Stimulated activated CD4-positive, alpha-beta T cell treated with anti-CD3 and anti-CD28 coated beads, Interleukin-1b, Interleukin-23, amount 100 ng/mL, for 1 hour (primary cell): ENCODE results near the gene RPS29.
"Not testable (repeated sequence)": the region's sequence is repeated elsewhere in the genome, so short reads cannot be mapped to it uniquely, and the experiment has no call there.

Experiments used
- DNase-seq, 2 donors: peaks; one replicate each; pipeline ENCODE4 v3.0.0-alpha.2; 2020; ENCODE audit warnings: low read depth in 2 of 2

Gene RPS29

DNA sequence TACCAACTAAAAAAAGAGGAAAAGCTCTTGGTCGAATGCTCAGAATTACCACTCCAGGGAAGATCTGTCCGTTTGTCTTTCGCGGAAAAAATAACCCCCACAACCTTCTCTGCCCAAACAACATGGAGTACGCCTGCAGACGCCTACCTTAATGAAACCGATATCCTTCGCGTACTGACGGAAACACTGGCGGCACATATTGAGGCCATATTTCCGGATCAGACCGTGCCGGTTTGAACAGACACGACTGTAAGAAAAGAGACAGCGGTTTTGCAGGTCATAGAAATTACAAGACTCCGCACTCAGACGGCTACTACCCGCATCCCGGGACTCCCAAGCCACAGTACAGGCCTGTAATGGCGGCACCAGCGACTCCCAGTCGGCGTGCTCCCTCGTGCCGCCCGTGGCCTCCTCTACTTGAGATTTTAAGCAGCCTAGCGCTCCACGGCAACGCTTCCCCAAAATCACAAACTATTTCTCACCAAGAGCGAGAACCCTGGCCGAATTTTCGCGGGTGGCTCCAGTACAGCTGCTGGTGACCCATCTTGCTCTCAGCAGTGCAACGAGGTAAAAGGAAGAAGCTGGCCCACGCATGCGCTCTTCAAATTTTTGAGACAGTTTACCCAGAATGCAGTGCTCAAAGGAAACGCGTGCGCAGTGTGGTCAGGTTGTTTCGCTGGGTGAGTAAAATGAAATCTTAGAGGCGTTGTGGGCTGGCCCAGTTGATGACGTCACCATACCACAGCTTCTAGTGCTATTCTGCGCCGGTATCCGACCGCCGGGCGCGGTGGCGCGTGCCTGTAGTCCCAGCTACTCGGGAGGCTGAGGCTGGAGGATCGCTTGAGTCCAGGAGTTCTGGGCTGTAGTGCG lies at the start of gene RPS29:
Gene RPS29, minus strand, starts transcription at position 578 of the 870 bp plus-strand sequence. Its CDS starts 34 bp downstream, at position 544.
- DNase-seq = peak; percentile 97

DNA sequence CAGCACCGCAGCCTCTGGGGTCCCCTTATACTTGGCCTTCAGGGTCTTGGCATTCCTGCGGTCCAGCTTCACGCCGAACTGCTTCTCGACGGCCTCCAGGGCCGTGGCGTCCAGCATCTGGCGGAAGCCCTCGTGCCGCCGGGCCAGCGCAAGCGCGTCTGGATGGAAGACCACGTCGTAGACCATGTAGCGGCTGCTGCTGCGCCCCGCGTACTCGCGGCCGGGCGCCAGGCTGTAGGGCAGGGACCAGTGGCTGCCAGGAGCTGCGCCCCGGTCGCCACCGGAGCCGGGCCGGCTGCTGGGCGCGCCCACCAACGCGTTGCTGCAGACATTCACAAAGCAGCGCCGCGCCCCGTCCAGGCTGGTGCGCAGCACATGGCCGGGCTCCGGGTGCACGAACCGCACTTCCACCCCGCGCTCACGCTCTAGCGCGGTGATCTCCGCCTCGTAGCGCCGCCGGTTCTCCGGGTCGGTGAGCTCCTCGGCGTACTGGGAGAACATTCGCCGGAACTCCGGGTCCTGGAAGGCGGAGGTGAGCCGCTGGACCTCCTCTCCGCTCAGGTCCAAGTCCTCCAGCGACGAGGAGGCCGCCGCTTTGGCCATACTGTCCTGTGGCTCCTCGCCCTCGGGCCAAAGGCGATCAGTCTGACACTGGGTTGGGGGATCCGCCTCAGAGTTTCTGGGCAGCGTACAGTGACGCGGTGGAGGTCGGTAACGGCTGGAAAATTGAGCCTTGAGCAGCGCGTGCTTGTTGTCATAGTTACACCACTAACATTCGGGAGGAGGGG lies 48.6 kb upstream of the RPS29 start, which contains the start of gene DNAAF2:
Gene DNAAF2, minus strand, starts transcription at position 698 of the 788 bp plus-strand sequence. Its CDS starts 95 bp downstream, at position 603.
- DNase-seq = peak; percentile 30 to 32

DNA sequence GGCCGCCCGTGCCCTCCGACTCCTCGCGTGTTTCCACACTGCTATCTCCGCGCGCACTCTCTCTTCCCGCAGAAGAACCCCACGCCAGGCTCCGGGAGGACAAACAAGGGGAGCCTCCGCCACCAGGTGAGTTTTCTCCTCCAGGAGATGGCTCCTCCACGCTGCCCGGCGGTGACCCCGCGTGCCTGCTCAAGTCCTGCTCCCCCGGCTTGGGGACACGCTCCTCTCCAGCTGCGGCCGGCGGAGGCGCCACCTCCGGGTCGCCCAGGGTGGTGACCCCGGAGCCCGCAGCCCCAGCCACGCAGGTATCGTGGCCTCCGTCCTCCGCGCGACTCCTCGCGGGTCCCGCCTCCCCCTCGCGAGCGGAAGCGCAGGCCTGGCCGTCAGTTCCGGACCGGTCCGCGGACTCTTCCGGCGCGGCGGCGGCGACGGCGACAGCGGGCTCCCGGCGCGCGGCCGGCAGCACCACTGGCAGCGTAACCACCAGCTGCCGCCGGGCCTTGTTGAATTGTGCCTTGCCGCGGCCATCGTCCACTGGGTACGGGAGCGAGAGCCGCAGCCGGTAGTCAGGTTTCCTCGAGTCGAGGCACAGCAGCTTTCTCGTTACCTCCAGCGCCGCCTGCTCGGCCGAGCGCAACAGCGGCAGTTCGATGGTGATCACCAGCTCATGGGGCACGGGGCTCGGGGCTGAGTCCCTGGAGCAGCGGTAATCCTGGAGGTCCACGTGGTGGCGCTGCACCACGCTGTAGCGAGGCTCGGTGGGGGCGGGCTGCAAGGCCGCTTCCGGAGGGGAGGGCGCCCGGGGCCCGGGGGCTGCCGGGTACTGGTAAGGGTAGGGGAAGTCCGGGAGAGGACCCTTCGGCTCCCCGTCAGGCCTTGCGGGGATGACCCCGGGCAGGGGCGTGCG lies 47.7 kb upstream of the RPS29 start:
- DNase-seq = peak; percentile 86 to 88

DNA sequence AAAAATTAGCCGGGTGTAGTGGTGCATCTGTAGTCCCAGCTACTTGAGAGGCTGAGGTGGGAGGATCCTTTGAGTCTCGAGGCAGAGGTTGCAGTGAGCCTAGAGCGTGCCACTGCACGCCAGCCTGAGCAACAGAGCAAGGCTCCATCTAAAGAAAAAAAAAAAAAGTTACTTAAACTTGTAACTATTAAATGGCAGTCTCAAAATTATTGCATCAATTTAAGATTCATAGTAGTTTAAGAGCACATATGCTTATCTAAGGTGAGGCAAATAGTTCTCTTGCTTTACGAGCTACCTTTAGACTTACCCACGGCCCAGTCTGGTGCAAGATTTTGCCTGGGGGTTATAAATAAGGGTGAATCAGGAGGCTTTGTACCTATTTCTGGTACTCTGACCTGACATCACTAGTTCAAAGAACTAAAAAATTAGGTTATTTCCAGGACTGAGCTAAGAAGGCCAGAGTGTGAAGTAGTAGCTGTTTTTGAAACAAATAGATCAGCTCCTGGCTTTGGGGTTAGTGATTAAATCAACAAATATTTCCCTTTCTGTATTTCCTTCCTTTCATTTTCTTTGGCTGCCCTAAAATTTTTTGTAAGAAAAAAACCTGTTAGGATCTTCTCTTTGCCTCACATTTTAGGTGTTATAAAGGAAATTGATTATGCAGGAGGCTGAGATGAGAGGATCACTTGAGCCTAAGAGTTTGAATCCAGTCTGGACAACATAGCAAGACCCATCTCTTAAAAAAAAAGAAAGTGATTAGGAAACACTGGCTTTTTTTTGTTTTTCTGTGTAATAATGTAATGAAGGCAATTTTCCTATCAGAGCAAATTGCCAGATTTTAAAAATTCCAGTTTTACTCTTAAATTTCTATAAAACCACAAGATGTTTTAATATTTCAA lies 38.0 kb upstream of the RPS29 start:
- DNase-seq = no peak

DNA sequence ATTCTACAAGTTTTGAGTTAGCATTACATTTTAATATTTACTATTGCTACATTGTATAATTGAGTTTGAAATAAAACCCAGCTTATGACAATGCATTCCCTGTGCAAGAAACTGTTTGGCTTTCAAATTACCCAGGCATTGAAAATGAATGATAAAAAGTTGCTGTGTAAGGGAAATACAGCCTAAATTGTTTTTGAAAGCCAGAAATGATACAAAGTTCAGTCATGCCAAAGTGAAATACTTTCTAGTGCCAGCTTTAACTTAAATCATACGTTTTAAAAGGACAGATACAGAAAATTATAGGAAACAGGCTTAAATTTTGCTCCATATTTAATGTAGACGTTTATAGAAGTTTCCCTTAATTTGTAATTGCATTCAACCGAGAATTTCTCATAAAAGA lies 37.2 kb upstream of the RPS29 start:
- no peak for DNase-seq

DNA sequence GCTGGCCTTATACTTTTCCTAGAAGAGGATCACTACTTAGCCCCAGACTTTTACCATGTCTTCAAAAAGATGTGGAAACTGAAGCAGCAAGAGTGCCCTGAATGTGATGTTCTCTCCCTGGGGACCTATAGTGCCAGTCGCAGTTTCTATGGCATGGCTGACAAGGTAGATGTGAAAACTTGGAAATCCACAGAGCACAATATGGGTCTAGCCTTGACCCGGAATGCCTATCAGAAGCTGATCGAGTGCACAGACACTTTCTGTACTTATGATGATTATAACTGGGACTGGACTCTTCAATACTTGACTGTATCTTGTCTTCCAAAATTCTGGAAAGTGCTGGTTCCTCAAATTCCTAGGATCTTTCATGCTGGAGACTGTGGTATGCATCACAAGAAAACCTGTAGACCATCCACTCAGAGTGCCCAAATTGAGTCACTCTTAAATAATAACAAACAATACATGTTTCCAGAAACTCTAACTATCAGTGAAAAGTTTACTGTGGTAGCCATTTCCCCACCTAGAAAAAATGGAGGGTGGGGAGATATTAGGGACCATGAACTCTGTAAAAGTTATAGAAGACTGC lies 35.9 kb upstream of the RPS29 start:
- DNase-seq = no peak

DNA sequence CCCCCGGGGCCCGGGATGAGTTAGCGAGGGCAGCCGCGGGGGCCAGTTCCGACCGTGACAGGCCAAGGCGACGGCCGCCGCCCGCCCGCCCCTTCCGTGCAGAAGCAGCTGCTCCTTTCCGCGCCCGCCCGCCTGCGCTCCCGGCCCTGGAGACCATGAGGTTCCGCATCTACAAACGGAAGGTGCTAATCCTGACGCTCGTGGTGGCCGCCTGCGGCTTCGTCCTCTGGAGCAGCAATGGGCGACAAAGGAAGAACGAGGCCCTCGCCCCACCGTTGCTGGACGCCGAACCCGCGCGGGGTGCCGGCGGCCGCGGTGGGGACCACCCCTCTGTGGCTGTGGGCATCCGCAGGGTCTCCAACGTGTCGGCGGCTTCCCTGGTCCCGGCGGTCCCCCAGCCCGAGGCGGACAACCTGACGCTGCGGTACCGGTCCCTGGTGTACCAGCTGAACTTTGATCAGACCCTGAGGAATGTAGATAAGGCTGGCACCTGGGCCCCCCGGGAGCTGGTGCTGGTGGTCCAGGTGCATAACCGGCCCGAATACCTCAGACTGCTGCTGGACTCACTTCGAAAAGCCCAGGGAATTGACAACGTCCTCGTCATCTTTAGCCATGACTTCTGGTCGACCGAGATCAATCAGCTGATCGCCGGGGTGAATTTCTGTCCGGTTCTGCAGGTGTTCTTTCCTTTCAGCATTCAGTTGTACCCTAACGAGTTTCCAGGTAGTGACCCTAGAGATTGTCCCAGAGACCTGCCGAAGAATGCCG lies 35.1 kb upstream of the RPS29 start:
- DNase-seq = peak in 1 of 2 donors; percentile 29

DNA sequence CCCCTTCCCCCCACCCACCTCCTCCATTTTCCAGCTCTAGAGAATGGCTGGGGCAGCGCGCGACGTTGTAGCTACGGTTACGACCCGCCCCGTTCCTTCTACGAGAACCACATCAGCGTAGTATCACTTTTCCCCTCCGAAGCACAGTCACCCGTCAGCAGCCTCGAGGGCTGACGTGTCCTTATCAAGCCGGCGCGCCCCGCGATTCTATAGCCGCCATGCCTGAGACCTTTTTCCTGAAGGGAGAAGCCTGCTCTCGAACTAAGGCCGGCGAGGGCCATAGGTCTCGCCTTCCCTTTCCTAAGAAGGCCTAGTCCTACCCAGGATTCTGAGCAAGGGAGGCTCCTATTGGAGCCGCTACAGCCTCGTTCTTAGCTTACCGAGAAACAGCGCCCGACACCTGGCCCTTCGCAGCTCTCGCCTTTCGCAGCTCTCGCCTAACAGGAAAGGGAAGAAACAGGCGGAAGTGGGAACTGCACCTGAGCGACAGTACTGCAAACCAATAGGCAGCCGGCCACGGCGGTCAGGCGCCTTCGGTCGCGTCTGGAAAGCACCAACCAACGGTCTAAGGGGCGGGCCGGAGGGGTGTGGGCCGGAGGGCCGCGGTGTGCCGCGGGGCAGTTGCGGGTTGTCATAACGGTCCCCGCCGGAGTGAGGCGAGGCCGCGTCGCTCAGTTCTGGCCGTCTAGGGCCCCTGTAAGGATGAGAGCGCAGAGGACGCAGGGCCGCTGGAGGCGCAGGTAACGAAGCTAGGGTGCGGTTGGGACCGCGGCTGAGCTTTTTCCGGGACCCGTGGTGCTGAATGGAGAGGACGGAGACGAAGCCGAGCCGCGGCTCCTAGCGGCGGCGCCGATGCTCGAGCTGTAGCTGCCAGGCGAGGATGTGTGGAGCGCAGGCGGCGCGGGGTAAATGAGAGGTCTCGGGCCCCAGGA lies 34.3 kb upstream of the RPS29 start, which contains the start of the genes MGAT2 and RPL36AL:
Gene MGAT2, plus strand, starts transcription at position 618 of the 932 bp plus-strand sequence. CDS start 470 bp downstream, outside the sequence.
Gene RPL36AL, minus strand, starts transcription at position 445 of the 932 bp plus-strand sequence. CDS start 1,522 bp downstream, outside the sequence.
- DNase-seq = peak; percentile 78 to 79

DNA sequence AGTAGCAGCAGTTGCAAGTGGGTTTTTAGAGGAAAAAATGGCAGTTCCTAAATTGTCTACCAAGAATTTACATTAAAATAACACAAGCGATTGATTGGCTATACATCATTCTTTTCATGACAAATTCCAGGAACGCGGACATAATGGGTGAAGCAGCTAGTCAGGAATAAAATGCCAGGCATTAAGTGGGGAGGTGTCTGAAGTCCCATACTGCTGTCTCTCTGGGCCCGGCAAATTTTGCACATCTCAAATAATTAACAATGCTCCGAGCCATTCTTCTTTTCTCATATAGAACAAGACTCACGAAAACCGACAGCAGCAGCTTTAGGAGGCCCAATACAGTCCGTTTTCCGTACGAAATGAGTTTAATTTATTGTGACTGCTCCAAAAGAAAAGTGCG lies 33.5 kb upstream of the RPS29 start:
- DNase-seq = no peak

DNA sequence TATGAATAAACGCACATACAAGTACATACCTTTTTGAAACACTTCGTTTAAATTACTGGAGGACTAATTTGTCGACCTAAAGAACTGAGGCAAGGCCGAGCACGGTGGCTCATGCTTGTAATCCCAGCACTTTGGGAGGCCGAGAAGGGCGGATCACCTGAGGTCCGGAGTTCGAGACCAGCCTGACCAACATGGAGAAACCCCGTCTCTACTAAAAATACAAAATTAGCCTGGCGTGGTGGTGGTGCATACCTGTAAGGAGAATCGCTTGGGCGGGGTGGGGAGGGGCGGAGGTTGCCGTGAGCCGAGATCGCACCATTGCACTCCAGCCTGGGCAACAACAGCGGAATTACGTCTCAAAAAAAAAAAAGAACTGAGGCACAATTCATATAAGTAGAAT lies 33.1 kb upstream of the RPS29 start:
- DNase-seq = not testable (repeated sequence)

DNA sequence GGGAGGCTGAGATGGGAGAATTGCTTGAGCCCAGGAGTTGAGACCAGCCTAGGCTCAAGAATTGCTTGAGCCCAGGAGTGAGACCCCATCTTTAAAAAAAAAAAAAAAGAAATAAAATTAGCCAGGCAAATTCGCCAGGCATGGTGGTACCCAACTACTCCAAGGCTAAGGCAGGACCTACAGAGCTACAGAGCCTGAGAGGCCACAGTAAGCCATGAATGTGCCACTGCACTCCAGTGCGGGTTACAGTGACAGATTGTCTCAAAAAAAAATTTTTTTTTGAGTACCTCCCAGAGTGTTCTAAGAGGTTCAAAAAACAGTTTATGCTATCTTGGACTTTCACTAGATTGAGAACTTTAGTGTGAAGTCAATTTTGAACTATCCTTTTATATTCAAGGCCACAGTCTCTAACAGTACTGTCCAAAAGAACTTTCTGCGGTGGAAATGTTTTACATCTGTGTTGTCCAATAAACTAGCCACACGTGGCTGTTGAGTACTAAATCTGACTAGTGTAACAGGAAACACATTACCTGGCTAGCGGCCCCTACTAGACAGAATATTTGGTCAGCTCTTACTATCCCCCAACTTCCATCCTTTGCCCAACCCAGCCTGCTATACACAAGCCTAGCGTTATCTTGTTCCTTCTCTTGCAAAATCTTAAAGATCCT lies 31.8 kb upstream of the RPS29 start:
- no peak for DNase-seq

DNA sequence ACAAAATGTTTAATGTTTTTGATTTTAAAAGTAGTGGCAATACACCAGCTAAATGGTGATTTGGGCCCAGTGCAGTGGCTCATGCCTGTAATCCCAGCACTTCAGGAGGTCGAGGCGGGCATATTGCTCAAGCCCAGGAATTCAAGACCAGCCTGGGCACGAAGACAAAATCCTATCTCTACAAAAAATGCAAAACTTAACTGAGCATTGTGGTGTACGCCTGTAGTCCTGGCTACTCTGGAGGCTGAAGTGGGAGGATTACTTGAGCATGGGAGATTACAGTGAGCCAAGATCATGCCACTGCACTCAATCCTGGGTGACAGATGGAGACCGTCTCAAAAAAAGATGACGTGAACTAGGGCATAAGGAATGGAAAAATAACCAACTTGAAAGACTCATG lies 29.6 kb upstream of the RPS29 start:
- DNase-seq = no peak

DNA sequence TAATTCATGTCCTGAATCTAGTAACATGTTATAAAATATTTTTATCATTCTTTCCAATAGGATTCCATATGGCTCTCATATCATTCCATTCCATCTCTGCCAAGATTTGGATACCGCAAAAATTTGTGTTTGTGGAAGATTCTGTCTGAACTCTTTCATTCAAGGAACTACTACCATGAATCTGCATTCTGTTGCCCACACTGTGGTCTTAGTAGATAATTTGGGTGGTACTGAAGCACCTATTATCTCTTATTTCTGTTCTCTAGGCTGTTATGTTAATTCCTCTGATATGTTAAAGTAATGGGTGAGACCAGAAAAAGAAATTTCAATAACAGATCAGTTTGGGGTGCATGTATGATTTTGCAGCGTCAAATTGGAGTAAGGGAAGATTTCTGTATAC lies 28.0 kb upstream of the RPS29 start:
- no peak for DNase-seq

DNA sequence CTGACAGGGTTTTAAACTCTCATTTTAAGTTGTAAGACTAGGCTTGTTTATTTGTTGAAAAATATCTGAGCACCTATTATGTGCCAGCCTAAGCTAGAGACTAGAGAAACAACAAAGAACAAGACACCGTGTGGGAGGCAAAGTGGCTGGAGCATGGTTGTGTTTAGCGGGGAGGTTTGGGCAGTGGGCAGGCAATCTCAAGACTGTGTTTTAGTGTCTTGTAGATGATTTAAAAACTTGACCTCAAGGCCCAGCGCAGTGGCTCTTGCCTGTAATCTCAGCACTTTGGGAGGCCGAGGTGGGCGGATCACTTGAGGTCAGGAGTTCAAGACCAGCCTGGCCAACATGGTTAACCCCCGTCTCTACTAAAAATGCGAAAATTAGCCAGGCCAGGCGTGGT lies 26.5 kb upstream of the RPS29 start:
- no peak for DNase-seq

DNA sequence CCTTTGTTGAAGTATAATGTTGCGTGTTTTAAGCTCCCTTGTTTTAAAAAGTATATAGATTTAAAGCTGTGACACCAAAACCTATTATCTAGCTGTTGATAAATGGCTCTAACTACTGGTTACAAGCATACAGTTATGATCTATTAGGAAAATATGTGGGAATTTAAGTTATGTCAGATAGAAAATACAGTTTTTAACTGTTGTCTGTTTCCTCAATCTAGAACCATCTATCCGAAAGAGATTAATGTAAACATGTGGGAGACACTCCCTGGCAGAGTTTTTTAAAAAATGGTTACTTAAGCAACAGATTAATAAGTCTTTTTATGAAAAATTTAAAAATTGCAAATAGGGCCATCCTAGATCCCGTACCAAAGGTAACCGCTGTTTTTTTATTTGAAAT lies 26.1 kb upstream of the RPS29 start:
- no peak for DNase-seq

DNA sequence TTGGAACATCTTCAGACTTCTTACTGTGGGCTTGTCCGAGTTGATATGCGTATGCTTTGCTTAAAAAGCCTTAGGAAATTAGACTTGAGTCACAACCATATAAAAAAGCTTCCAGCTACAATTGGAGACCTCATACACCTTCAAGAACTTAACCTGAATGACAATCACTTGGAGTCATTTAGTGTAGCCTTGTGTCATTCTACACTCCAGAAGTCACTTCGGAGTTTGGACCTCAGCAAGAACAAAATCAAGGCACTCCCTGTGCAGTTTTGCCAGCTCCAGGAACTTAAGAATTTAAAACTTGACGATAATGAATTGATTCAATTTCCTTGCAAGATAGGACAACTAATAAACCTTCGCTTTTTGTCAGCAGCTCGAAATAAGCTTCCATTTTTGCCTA lies 21.4 kb upstream of the RPS29 start:
- DNase-seq = no peak

DNA sequence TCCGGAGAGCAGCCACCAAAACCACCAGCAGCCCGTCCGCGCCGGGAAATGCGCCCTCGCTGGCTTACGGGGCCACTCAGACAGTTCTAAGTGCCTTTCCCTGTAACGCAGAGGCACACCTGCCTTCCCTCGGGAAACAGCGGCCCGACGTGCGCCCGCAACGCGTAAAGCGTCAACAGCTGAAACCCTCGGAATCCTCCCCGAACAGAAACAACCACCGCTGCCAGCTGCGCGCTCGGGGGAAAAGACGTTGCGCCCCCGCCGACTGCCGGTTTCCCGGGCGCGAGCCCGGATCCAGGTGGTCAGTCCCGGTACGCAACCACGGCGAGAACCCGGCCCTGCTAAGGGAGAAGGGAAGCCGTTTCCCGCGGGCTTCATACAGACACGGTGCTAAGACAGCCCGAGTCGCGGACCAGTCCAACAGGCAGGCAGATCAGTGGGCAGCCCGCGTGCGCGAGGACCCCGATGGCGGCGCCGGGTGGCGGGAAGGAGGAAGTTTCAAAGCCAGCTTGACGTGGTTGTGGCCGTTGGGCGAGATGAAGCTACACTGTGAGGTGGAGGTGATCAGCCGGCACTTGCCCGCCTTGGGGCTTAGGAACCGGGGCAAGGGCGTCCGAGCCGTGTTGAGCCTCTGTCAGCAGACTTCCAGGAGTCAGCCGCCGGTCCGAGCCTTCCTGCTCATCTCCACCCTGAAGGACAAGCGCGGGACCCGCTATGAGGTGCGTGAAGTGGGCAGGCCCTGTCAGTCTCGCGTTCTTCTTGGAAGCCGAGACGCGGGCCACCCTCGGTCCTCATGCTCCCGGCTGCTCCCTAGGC lies 12.5 kb upstream of the RPS29 start, which contains the start of gene LRR1:
Gene LRR1, plus strand, starts transcription at position 456 of the 816 bp plus-strand sequence. Its CDS starts 81 bp downstream, at position 537.
- DNase-seq = peak; percentile 50 to 77
